NCI-H1694 treated with DMSO at 0.1 percent for 48 hours (cell line): ENCODE data around the gene LAMA2.
"Not testable (repeated sequence)": the region's sequence is repeated elsewhere in the genome, so short reads cannot be mapped to it uniquely, and the experiment has no call there.

Source experiments
- DNase-seq: peaks from one replicate; lab custom pipeline; 2025; lab: John Stamatoyannopoulos, UW

LAMA2 gene

GRCh38 chr6:129006724-129007514 is 124.0 kb downstream of the LAMA2 start:
- no peak for DNase-seq

GRCh38 chr6:129007701-129008373 is 124.9 kb downstream of the LAMA2 start:
- DNase-seq: no peak

- DNase-seq: no peak
These were observed 125.7 kb downstream of the LAMA2 start for GRCh38 chr6:129008591-129008990.

- DNase-seq: no peak
These were observed 126.9 kb downstream of the LAMA2 start for GRCh38 chr6:129009851-129010250.

GRCh38 chr6:129014302-129014701 is 131.4 kb downstream of the LAMA2 start:
- no peak for DNase-seq

GRCh38 chr6:129015721-129016120 is 132.8 kb downstream of the LAMA2 start:
- no peak for DNase-seq

GRCh38 chr6:129016844-129017243 is 133.9 kb downstream of the LAMA2 start:
- DNase-seq: no peak

GRCh38 chr6:129022011-129022553 is 139.1 kb downstream of the LAMA2 start:
- DNase-seq: no peak

GRCh38 chr6:129026601-129027000 is 143.7 kb downstream of the LAMA2 start:
- no peak for DNase-seq

GRCh38 chr6:129029778-129030177 is 146.8 kb downstream of the LAMA2 start:
- DNase-seq: no peak

- no peak for DNase-seq
These were observed 147.3 kb downstream of the LAMA2 start for GRCh38 chr6:129030215-129030614.

GRCh38 chr6:129031051-129031599 is 148.2 kb downstream of the LAMA2 start:
- DNase-seq: no peak

GRCh38 chr6:129032602-129033001 is 149.7 kb downstream of the LAMA2 start:
- no peak for DNase-seq

- no peak for DNase-seq
These were observed 150.2 kb downstream of the LAMA2 start for GRCh38 chr6:129033180-129033579.

GRCh38 chr6:129033581-129033980 is 150.6 kb downstream of the LAMA2 start:
- DNase-seq: no peak

GRCh38 chr6:129041563-129041962 is 158.6 kb downstream of the LAMA2 start:
- DNase-seq: no peak

GRCh38 chr6:129046526-129046925 is 163.6 kb downstream of the LAMA2 start:
- no peak for DNase-seq

GRCh38 chr6:129047834-129048233 is 164.9 kb downstream of the LAMA2 start:
- DNase-seq: no peak

GRCh38 chr6:129050086-129050485 is 167.1 kb downstream of the LAMA2 start:
- DNase-seq: no peak

- DNase-seq: not testable (repeated sequence)
These were observed 170.2 kb downstream of the LAMA2 start for GRCh38 chr6:129053143-129053542.

GRCh38 chr6:129055796-129056195 is 172.9 kb downstream of the LAMA2 start:
- DNase-seq: no peak

GRCh38 chr6:129059650-129060049 is 176.7 kb downstream of the LAMA2 start:
- no peak for DNase-seq

GRCh38 chr6:129069006-129069405 is 186.1 kb downstream of the LAMA2 start:
- no peak for DNase-seq
